Skin epidermis (tissue), 12 donors: ENCODE measurements around the gene KIRREL1.
"Not testable (repeated sequence)": the region's sequence is repeated elsewhere in the genome, so short reads cannot be mapped to it uniquely, and the experiment has no call there.

Source experiments
- H3K27ac ChIP-seq, 21 experiments: fragments of 200-600 bp; sonication (generic) in 11 of 21; one replicate each; pipeline ENCODE4 v1.5.0; 2020; ENCODE audit warnings: mild to moderate bottlenecking in 3 of 21, inconsistent platforms in 2 of 21, moderate library complexity in 2 of 21
- H3K4me3 ChIP-seq, 7 experiments: fragments of 200-600 bp; sonication (generic) in 2 of 7; one replicate each; pipeline ENCODE4 v1.5.0; 2020; ENCODE audit warnings: inconsistent platforms in 2 of 7, mild to moderate bottlenecking in 2 of 7, moderate library complexity in 1 of 7

KIRREL1 gene

DNA sequence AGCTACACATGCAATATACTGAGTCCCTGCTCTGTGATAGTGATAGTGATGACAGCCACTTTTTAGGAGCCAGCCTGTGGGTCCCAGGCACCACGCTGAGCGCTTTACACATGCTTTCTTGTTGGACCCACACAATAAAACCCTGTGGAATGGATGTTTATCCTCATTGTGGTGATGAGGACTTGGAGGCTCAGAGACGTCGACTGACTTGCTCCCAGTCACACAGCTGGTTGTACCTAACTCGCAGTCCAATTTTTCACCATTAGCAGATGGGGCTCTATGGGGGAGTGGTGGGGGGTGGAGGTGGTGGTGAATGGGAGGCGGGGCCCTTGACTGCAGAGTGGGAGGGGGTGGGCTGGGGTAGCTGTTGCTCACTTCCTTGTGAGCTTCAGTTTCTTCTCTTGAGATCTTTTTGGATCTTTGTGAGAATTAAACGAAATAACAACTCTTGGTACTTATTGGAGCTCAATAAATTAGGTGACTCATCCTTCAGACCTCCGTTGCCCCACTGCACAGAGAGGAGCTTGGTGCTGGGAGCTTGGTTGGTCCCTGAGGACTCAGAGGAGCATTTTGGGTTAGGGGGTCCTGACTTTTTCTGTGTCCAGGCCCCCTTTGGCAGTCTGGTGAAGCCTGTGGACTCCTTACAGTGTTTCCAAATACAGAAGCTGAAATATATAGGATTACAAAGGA, 125.4 kb downstream of the KIRREL1 start:
- H3K4me3 ChIP-seq = no peak overlapping the region
- no peak overlapping the region for H3K27ac ChIP-seq

DNA sequence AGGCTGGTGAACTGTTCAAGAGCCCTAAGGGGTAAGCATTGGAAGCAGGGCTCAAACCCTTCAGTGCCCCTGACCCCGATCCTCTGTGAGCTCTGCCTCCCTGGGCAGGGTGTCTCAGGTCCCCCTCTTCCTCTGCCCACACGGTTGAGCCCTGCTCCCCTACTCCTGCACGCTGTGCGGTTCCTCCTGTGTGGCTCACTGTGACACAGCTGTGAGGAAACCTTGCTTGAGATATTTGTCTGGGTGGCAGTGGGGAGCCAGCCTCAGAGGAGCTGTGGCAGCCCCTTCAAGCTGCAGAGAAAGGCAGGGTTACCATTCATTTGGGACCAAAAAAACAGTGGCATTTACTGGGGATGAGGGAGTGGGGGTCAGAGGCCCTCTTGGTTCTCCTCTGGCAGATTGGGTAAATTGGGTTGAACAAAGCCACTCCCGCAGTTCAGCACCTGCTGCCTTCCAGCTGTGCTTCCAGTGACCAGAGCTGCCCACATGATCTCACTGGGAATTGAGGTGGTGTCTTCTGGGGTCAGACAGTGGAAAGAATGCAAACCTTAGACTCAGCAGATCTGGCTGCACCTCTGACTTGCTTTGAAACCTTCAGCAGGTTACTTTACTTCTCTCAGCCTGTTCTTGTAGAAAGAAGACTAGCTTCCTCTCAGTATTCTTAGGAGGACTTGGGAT, 126.7 kb downstream of the KIRREL1 start:
- no peak overlapping the region for H3K27ac ChIP-seq
- H3K4me3 ChIP-seq = no peak overlapping the region

GRCh38 chr1:158121604-158122254, 128.3 kb downstream of the KIRREL1 start:
- no peak overlapping the region for H3K4me3 ChIP-seq
- no peak overlapping the region for H3K27ac ChIP-seq

- H3K4me3 ChIP-seq = no peak overlapping the region
- H3K27ac ChIP-seq = no peak overlapping the region
These were observed 129.5 kb downstream of the KIRREL1 start for GRCh38 chr1:158122833-158123388.

- Histone ChIP-seq H3K4me3 (no peak overlapping the region), H3K27ac (no peak overlapping the region)
These were observed 130.6 kb downstream of the KIRREL1 start for GRCh38 chr1:158124034-158124433.

DNA sequence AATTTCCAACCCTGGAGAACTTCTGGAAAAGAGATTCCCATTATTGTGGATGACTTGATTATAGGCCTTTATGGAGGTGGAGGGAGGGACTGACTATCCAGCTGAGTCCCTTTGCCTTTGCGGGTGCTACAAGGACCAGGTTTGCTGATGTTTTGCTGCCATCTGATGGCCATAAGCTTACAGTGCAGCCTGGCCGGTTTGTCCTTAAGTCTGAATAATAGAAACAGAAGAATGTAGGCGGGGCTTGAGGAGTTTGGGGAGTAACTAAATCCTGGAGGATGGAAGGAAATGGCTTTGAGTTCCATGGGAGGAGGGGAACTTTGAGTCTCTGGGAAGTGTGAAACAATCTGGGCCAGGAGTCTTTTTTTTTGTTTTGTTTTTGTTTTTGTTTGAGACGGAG, 131.6 kb downstream of the KIRREL1 start:
- Histone ChIP-seq H3K27ac (no peak overlapping the region), H3K4me3 (no peak overlapping the region)

- no peak overlapping the region for H3K4me3 ChIP-seq
- no peak overlapping the region for H3K27ac ChIP-seq
These were observed 133.0 kb downstream of the KIRREL1 start for GRCh38 chr1:158126425-158126824.

GRCh38 chr1:158128531-158128930, 135.1 kb downstream of the KIRREL1 start:
- H3K4me3 ChIP-seq, H3K27ac ChIP-seq: not testable (repeated sequence)

DNA sequence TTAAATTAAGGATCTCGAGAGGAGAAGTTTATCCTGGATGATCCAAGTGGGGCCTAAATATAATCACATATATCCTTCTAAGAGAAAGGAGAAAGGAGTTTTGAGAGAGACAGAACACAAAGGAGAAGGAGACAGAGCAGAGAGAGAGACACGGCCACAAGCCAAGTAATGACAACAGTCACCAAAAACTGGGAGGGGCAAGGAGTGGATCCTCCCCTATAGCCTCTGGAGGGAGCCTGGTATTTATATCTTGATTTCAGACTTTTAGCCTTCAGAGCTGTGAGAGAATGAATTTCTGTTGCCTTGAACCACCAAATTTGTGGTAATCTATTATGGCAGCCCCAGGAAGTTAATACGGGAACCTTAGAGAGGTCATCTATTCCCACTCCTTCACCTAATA, 137.8 kb downstream of the KIRREL1 start:
- Histone ChIP-seq H3K27ac (no peak overlapping the region), H3K4me3 (no peak overlapping the region)

GRCh38 chr1:158140764-158141192, 147.3 kb downstream of the KIRREL1 start:
- H3K27ac ChIP-seq = no peak overlapping the region
- H3K4me3 ChIP-seq = no peak overlapping the region

GRCh38 chr1:158145173-158145719, 151.8 kb downstream of the KIRREL1 start:
- H3K27ac ChIP-seq = peak overlapping the region in 2 of 21 experiments; percentile 7 to 74

DNA sequence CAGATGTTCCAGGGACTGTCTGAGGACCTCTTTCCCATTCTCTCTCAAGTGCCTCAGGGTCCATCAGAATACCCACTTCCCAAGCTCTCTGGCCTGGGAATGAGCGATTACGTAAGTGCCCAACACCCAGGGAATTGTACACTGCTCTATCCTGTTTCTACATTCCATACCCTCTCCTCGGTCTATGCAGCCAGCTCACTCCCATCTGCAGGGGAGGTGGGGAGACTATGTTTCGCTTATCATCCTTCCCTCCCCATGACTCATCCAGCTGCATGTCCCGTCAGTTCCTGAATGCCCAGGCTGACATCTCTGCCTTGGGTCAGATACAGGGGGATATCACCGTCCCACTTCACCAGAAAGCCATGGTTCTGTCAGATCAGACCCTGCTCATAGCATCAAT, 152.7 kb downstream of the KIRREL1 start:
- Histone ChIP-seq H3K4me3 (no peak overlapping the region), H3K27ac (peak overlapping the region in 5 of 21 experiments; percentile 6 to 74 (median 17))

More at GRCh38 chr1:158145173-158145719, 151.8 kb downstream of the KIRREL1 start:
- no peak overlapping the region for H3K4me3 ChIP-seq

- H3K27ac ChIP-seq = peak overlapping the region in 6 of 21 experiments; percentile 6 to 74 (median 26)
- no peak overlapping the region for H3K4me3 ChIP-seq
These were observed 153.3 kb downstream of the KIRREL1 start for GRCh38 chr1:158146739-158147138.

GRCh38 chr1:158147401-158147800, 154.0 kb downstream of the KIRREL1 start:
- no peak overlapping the region for H3K4me3 ChIP-seq
- H3K27ac ChIP-seq = peak overlapping the region in 6 of 21 experiments; percentile 4 to 74 (median 31)

DNA sequence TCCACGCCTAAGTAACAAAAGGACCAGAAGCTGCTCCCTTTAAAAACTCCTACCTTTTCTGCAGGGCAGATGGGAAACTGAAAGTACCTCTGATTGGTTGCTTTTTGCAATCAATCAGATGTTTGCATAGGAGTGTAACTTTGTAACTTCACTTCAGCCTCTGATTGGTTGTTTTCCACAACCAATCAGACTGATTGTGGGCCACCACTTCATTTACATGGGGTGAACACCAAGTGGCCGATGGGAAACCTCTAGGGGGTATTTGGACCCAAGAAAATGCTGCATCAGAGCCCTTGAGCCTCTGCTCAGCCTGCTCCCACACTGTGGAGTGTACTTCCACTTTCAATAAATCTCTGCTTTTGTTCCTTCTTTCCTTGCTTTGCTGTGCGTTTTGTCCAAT, 154.4 kb downstream of the KIRREL1 start:
- Histone ChIP-seq H3K27ac (peak overlapping the region in 8 of 21 experiments; percentile 4 to 81 (median 39)), H3K4me3 (no peak overlapping the region)

- Histone ChIP-seq H3K4me3 (no peak overlapping the region), H3K27ac (peak overlapping the region in 10 of 21 experiments; percentile 0 to 82 (median 50))
These were observed 155.0 kb downstream of the KIRREL1 start for GRCh38 chr1:158148468-158148867.

DNA sequence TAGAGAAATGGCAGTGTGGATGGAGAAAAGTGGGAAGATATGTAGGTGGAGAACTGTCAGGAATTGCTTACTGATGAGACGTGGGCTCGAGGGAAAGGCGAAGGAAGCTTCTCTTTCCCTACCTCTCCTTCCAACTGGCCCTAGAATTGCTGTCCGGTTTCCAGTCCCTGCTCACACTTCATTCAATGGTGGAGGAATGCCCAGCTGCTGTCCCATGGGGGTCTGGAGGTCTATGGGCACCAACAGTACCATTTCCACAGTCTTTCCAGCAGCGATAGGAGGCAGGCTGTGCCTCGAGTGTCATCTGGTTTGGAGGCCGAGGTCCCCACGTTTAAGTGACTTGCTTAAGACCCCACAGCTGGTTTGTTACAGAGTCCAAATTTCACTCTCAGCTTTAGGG, 155.7 kb downstream of the KIRREL1 start:
- Histone ChIP-seq H3K27ac (peak overlapping the region in 20 of 21 experiments; percentile 2 to 82 (median 48)), H3K4me3 (peak overlapping the region; percentile 22 to 44 (median 28))
